ENCODE data around the gene CRX. TPM values are rescaled to one million over a fixed set of nuclear protein-coding genes. Genes with fewer than 3 reads are reported as not detected.

CRX gene
- total and polyA plus RNA-seq, 2 of the 13 experiments (the other 11 are each of a cell fraction or from before 2014, with no cell fraction given), result not detected

DNA sequence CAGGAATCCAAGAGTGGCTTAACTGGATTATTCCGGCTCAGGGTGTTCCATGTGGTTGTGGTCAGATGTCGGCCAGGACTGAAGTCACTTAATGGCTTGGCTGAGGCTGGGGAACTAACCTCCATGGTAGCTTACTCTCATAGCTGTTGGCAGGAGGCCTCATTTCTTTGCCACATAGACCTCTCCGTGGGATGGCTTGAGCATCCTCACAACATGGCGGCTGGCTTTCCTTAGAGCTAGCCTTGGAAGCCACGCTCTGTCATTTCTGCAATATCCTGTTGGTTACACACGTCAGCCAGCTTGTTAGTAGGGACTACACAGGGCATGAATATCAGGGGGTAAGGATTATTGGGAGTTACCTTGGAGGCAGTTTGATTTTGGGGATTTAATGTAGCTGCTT lies 5.1 kb downstream of the CRX start:
- ChIA-PET CTCF (ENCODE audit: low intra/inter-chr PET ratio, low total read pairs) (no interaction called here), POLR2A (no interaction called here)
- H3K79me2 ChIP-seq (ENCODE audit: insufficient read depth, low read length), result no peaks in the 10 kb centered on the region
- H4K20me1 ChIP-seq (ENCODE audit: insufficient read depth, low read length), result no peaks in the 10 kb centered on the region
- FAIRE-seq (no peak), ATAC-seq (no peak), DNase-seq (ENCODE audit: low spot score) (no peak)
- intact Hi-C loops (cut with micrococcal nuclease; ENCODE audit: unreplicated experiment), result no loop called here
- peaks cover 16% of the 10 kb centered on the region; the same call in 1 of the 2 replicates for H3K4me1 ChIP-seq (ENCODE audit: insufficient read depth, low read length)
- no peaks in the 10 kb centered on the region for H3K36me3 ChIP-seq (replicated peaks in 1 of 2; ENCODE audit: control insufficient read depth in 1 of 2, insufficient read depth in 2 of 2, low read length in 2 of 2)
- BruUV-seq (replicated peaks), result no TSS peak
- no peak overlapping the region for H3K4me2 ChIP-seq (ENCODE audit: low read depth, low read length)
- no peak overlapping the region for H3K4me3 ChIP-seq (replicated peaks in 1 of 3; ENCODE audit: insufficient read depth in 1 of 3, low read depth in 2 of 3, low read length in 3 of 3)
- H3K9me3 ChIP-seq (ENCODE audit: low read length), result no peaks in the 10 kb centered on the region
- H3K27ac ChIP-seq (ENCODE audit: extremely low read length, insufficient read depth, low read length), result no peak overlapping the region
- in situ Hi-C loops (cut with HindIII; ENCODE audit: extremely low pct_ligation_motif_present, low pct_unique_long_range_greater_than_20kb), result no loop called here
- H3K9ac ChIP-seq (ENCODE audit: insufficient read depth, low read depth, low read length), result no peak overlapping the region
- 0 out of 5 replicates have a peak, but pooled peaks cover 0 to 5% of the 10 kb centered on the region in 2 experiments for H3K27me3 ChIP-seq (ENCODE audit: control insufficient read depth in 1 of 2, insufficient read depth in 2 of 2, low read length in 2 of 2)
- WGBS (ENCODE audit: low lambda C conversion rate), result 54% methylated on average over 6 of the region's 6 CpGs
- H2AFZ ChIP-seq (ENCODE audit: low read length), result no peak overlapping the region
- TF ChIP-seq ZBTB4 (CRISPR knock-in tag; IDR thresholded peaks at IDR 0.05; ENCODE audit: borderline replicate concordance) (no peak), HNRNPUL1 (IDR thresholded peaks at IDR 0.05; ENCODE audit: low read depth, low read length) (no peak), ZBTB8A (CRISPR knock-in tag; IDR thresholded peaks at IDR 0.05; ENCODE audit: borderline replicate concordance, low read depth) (no peak), SIX1 (CRISPR knock-in tag; IDR thresholded peaks at IDR 0.05; ENCODE audit: borderline replicate concordance) (no peak), ZBTB38 (CRISPR knock-in tag; IDR thresholded peaks at IDR 0.05) (no peak), MZF1 (CRISPR knock-in tag; IDR thresholded peaks at IDR 0.05; ENCODE audit: borderline replicate concordance) (no peak), TBX2 (CRISPR knock-in tag; IDR thresholded peaks at IDR 0.05; ENCODE audit: borderline replicate concordance) (no peak), ZNF142 (CRISPR knock-in tag; IDR thresholded peaks at IDR 0.05) (no peak), ZNF383 (CRISPR knock-in tag; IDR thresholded peaks at IDR 0.05; ENCODE audit: borderline replicate concordance) (no peak), ZNF550 (CRISPR knock-in tag; IDR thresholded peaks at IDR 0.05; ENCODE audit: borderline replicate concordance) (no peak), ZNF792 (CRISPR knock-in tag; IDR thresholded peaks at IDR 0.05) (no peak), NFE2L1 (CRISPR knock-in tag; IDR thresholded peaks at IDR 0.05; ENCODE audit: borderline replicate concordance) (no peak)

Measured in HepG2 (cell line).